Stimulated activated CD4-positive, alpha-beta T cell treated with anti-CD3 and anti-CD28 coated beads, Interleukin-2, amount 100 ng/mL, for 24 hours (primary cell): Measurements from ENCODE around the gene INPP5J.
"Not testable (repeated sequence)": the region's sequence is repeated elsewhere in the genome, so short reads cannot be mapped to it uniquely, and the experiment has no call there.

Experiments
- DNase-seq, 2 donors: peaks; one replicate each; pipeline ENCODE4 v3.0.0-alpha.2; 2020

The INPP5J gene

DNA sequence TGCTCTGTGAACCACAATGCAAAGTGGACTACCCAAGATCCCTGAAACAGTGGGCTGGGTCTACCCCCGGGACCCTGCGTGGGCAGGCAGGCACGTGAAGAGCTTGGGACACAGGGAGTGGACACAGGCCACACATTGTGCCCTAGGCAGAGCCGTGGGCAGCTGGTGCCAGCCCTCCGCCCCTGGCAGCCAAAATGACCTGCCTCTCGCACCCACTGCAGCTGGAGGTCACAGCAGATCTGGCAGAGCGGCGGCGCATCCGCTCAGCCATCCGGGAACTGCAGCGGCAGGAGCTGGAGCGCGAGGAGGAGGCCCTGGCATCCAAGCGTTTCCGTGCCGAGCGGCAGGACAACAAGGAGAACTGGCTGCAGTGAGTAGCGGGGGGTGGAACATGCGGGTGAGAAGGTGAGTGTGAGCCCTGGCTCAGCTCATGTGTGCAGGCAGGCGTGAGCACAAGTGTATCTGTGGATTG lies 35.0 kb upstream of the INPP5J start:
- DNase-seq, result no peak

DNA sequence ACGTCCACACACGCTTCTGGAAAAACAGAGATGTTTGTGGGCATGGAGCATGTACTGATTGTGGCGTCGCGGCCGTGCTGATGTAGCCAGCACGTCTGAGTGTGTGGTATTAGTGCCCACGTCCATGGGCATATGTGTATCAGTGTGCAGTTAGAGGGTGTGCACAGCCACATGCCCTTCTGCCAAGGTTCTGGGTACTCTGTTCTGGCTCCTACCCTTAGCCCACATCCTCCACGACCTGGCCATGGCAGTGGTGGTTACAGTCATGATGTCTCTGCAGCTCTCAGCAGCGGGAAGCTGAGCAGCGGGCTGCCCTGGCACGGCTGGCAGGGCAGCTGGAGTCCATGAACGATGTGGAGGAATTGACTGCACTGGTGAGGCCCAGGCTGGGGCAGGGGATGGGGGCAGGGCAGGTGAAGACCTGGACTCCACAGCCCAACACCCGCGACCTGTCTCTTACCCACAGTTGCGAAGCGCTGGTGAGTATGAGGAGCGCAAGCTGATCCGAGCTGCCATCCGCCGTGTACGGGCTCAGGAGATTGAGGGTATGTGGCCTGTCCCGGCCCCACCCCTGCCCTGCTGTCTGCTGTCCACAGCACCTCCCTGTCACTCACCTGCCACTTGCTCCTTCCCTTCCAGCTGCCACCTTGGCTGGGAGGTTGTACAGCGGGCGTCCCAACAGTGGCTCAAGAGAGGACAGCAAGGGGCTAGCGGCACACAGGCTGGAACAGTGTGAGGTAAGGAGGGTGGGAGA lies 34.4 kb upstream of the INPP5J start:
- DNase-seq, result no peak

DNA sequence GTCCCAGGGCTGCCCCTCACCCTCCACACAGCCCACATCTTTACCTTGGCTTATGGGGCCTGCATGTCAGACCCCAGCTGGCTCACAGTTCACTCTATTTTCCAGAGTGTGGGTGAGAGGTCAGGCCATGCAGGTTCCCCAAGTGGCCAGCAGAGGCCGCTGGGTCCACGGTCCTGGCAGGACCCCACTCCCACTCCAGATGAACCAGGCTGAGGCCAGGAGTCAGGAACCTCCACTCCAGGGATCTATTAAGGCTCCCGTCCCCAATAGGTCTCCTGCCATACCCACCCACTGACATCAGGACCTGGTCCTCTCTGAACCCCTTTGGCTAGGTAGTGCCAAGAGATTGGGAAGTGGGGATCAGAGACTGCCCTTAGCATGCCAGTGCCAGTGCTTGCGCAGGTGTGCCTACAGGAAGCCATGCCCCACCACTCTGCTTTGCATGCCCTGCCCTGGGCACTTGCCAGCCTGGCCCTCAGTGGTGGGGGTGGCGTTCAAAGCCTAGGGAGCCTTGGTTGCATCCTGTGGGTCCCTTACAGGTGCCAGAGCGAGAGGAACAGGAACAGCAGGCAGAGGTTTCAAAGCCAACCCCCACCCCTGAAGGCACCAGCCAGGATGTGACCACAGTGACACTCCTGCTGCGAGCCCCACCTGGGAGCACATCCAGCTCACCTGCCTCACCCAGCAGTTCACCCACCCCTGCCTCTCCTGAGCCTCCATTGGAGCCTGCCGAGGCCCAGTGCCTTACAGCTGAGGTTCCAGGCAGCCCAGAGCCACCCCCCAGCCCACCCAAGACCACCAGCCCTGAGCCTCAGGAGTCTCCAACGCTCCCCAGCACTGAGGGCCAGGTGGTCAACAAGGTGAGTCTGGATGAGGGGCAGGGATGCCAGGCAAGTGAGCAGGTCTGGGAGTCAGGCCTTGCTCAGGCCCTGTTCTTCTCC lies 33.3 kb upstream of the INPP5J start:
- DNase-seq, result peak; percentile 46 to 48

DNA sequence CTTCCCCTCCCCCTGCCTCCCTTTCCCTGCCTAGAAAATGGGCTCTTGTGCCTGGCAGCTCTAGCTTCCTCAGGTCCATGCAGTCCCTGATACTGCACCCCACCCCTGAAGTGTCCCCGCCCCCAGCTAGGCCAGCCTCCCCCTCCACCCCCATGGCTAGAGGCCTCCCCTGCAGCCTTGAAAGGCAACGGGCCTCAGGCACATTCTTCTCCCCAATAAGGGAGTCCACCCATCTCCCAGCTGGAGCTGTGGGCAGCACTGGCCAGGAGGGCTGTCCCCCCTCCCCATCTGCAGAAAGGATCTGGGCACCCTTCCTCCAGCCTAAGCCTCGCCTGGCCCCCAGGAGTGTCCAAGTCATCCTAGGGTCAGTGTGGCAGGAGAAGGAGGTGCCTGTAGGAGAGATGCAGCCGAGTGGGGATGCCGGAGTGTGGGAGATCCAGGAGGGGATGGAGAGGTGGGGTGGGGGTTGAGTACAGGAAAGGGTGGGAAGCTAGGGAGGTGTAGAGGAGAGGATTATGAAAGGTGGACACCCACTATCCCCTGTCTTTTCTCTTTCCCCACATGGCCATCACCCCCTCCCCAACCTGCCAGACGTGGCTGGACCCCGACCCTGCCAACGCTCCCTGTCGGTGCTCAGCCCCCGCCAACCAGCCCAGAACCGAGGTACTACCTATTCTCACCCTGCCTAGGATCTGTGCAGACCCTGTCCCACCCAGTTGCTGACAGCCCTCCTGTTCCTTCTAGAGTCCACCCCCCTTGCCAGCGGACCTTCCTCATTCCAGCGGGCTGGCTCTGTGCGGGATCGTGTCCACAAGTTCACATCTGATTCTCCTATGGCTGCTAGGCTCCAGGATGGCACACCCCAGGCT lies 32.3 kb upstream of the INPP5J start:
- no peak for DNase-seq

DNA sequence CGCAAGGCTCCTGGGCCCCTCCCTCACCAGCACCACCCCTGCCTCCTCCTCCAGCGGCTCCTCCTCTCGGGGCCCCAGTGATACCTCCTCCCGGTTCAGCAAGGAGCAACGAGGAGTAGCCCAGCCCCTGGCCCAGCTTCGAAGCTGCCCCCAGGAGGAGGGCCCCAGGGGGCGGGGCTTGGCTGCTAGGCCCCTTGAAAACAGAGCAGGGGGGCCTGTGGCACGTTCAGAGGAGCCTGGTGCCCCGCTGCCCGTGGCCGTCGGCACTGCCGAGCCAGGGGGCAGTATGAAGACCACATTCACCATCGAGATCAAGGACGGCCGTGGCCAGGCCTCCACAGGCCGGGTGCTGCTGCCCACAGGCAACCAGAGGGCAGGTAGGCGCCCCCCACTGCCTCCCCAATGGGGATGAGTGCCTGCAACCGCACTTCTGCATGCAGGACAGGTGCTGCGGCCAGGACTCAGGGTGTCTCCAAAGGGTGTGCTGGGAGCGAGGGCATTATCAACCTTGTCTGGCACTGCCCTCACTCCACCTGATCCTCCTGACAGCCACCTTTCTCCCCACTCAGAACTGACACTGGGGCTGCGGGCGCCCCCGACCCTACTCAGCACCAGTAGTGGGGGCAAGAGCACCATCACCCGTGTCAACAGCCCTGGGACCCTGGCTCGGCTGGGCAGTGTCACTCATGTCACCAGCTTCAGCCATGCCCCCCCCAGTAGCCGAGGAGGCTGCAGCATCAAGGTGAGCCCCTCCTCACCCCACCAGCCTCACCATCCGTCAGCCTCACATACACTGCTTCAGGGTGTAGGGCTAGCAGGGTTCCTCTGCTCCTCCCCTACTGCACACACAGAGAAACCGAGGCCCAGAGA lies 31.4 kb upstream of the INPP5J start:
- DNase-seq, result no peak

DNA sequence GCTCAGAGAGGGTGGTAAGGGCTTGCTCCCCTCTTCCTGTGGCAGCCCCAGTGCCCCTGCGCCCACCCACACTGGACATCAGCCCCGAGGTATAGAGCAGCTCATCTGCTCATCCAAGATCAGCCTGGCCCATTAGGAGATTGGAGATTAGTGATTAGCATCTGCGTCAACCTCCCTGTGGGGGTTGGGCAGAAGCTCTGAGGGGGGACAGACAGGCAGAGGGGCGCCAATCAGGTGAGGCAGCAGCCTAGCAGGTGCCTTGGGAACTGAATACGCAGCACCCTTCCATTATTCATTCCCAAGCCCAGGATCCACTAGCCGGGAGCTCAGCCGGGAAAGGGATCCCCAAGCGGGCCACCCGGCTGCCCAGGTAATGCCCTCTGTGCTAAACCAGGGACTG lies 30.6 kb upstream of the INPP5J start:
- no peak for DNase-seq

DNA sequence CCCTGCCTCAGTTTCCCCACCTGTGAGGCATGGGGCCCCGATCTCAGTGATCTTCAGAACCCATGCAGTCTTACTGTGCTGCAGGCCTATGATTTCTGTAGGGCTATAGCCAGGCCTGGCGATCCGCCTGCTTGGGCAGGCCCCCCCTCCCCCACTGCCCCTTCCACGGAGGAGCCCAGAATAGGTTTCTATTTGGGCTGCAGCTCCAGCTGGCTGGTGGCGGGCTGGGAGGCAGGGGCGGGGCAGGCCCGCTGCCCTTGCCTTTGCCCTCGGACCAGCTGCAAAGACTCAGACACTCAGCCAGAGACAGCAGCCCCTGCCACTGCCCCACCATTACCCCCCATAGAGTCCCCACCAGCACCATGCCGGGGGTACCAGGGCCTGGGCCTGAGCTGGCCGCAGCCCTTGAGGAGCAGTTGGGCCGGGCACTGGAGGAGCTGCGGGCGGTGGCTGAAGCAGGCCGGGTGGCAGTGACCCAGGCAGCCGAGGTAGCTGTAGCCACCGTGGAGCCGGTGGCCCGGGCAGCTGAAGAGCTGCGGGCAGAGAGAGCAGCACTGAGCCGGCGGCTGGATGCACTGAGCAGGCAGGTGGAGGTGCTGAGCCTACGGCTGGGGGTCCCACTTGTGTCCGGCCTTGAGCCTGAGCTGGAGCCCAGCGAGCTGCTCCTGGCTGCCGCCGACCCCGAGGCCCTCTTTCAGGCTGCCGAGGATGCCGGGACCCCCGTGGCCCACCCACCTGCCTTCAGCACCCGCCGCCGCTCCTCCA lies 29.5 kb upstream of the INPP5J start:
- DNase-seq, result no peak

DNA sequence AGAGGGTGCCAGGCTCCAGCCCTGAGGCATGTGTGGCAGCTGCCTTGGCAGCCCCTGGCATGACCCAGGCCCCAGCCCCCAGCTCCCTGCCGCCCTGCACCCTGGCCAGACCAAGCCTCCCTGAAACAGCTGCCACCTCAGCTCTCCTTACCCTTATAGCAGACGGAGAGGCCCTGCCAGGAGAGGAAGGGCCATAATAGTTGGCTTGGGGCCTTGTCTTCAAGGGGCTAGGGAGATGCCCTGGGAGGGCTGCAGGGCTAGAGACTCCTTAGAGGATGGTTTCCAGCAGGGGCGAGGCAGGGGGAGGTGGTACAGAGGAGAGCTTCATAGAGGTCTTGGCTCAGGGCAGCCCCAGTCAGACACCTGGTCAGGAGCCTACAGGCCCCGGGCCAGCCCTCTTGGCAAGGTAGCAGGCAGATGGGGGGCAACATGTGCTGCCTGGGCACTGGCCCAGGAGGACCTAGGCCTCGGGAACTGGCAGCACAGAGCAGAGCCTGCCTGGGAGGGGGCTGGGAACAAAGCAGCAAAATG lies 28.7 kb upstream of the INPP5J start:
- no peak for DNase-seq

DNA sequence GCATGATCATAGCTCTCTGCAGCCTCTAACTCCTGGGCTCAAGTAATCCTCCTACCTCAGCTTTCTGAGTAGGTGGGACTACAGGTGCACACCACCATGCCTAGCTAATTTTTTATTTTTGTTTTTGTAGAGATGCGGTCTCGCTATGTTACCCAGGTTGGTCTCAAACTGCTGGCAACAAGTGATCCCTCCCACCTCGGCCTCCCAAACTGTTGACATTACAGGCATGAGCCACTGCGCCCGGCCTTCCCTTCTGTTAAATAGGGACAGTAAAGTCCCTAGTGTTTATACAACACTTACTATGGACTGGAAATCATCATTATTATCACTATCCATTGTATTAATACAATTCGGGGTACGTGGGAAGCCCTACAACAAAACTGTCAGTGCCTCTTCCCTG lies 28.0 kb upstream of the INPP5J start:
- no peak for DNase-seq

DNA sequence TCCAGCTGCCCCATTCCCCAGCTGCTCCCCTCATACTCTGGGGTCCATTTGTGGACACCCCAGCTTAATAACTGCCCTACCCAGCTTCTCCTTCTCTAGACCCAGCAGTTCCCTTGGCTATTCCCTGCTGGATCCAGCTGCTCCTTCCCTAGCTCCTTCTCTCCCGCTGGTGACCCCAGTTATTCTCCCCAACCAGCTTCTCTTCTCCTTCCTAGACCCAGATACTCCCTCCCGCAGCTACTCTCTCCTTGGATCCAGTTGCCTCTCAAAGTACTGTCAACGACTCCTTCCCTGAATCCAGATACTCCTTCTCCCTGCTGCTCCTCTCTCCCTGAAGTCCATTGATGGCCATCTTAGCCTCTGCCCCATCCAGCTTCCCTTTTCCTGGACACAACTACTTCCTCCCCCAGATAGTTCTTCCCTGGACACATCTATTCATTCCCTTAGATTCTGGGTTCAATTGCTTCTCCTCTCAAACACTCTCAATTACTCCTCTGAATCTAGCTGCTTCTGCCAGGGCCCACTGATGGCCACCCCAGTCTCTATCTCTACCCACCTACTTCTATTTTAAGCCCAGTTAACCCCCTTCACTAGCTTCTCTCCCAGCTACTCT lies 27.0 kb upstream of the INPP5J start:
- no peak for DNase-seq

DNA sequence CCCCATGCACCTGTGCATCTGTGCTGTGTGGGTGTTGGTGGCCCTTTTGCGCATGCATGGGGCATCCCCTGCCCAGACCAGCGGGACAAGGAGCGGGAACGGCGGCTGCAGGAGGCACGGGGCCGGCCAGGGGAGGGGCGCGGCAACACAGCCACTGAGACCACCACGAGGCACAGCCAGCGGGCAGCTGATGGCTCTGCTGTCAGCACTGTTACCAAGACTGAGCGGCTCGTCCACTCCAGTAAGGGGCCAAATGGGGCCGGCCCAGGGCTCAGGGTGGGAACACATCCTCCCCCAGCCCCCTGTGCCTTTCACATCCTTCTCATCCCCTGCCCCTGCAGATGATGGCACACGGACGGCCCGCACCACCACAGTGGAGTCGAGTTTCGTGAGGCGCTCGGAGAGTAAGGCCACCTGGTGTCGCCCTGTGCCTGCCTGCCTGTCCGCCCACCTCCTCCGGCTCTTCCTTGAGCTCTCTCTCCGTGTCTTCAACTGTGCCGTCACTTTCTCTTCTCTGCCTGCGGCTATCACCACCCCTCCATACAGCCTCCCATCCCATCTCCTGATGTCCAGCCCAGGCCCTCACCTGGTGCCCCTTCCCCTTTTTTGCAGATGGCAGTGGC lies 26.0 kb upstream of the INPP5J start:
- no peak for DNase-seq

DNA sequence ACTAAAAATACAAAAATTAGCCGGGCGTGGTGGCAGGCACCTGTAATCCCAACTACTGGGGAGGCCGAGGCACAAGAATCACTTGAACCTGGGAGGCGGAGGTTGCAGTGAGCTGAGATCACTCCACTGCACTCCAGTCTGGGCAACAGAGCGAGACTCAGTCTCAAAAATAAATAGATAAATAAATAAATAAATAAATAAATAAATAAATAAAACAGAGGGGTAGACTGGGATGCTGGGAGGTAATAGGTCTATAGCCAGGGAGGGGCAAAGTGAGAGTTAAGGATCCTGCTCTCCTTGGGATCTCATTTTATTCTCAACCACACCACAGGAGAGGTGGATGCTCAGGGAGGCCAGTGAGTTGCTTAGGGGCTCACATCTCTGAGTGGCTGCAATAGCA lies 25.2 kb upstream of the INPP5J start:
- DNase-seq, result not testable (repeated sequence)

DNA sequence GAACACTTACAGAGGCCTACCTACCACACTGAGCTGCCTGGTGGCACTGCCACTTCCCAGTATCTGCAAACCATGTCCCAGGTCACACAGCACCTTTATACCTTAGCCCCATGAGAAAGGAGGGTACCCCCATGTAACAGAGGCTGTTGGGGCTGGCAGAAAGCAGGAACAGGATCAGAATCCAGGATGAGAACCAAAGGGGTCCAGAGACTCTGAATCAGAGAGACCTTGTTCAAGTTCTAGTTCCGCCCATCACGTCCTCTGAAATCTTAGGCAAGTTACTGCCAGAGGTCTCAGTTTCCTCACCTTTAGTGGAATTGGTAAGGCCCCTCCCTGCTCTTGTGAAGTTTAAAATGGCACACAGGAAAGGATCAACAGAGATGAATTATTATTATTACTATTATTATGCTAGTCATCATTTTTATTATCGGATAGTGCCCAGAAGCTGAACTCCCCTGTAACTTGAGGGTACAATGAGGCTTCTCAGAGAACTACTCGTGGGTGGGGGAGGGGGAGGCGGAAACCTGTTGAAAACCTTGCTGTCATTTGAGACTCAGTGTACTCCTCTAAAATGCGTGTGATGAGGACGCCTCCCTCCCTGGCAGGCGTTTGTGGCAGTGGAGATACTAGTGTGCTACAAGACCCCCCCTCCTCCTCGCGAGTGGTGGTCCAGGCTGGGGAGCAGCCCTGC lies 24.7 kb upstream of the INPP5J start:
- DNase-seq, result no peak

DNA sequence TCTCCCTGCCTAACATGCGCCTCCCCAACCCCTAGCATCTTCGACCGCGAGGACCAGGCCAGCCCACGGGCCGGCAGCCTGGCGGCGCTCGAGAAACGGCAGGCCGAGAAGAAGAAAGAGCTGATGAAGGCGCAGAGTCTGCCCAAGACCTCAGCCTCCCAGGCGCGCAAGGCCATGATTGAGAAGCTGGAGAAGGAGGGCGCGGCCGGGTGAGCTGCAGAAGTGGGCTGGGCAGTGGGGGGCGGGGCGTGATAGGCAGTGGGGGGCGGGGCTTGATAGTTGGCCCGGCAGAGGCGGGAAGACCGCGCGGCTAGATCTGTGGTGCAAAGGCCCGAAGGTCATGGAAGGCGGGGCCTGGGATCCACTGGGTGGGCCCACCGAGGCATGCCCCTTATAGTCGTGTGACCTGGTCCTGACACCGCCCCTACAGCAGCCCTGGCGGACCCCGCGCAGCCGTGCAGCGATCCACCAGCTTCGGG lies 24.1 kb upstream of the INPP5J start:
- DNase-seq, result no peak

DNA sequence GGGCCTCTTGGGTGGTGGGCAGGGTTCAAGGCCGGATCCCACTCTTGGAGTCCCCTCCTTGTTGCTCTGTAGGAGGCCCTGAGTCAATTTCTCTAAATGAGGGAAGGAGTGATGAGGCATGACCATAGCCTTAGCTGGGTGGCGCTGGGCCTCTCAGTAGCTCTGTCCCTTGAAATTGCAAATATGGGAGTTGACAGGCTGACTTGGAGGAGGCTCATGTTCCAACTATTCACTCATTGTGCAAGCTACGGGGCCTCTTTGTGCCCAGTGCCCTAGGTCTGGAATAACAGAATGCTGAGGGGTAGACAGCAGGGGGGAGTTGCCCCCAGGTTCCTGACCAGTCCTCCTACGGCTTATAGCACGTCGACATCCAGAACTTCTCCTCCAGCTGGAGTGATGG lies 23.4 kb upstream of the INPP5J start:
- no peak for DNase-seq

DNA sequence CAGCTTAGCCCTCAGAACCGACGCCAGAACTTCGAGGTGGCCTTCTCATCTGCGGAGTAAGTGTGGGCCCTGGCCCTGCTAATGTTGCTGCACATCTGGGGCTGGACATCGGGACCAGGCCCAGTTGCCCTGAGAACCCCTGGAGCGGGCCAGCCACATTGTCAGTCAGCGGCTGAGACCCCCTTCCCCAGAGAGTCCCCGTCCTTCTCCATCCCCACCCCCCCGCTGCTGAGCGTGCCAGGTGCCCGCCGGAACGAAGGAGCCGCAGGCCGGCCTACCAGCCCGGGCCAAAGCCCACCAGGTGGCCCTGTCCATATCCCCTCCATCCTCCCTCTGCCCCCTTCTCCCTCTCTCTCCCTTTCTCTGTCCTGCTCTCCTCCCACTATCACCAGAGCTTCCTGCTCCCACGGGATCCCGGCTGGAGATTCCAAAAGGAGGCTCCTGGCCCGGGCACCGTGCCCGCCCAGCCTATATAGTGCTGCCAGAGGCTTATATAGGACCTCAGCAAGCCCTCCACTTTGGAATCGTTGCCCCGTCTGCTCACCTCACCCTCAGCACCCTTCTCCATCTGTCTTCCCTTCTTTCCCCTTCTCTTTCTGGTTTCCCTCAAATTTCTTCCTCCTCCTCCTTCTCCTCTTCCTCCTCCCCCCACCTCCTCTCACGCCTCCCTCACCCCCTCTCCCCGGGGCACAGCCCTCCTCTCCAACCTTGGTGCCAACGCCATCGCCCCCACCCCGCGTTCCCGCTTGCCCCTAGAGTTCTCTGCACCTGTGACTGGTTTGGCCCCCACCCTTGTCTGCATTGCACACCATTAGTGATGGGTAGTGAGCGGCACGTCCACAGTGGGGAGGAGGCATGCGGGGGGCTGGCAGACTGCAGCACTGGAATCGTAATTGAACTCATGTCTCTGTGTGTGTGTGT lies 22.7 kb upstream of the INPP5J start:
- no peak for DNase-seq

DNA sequence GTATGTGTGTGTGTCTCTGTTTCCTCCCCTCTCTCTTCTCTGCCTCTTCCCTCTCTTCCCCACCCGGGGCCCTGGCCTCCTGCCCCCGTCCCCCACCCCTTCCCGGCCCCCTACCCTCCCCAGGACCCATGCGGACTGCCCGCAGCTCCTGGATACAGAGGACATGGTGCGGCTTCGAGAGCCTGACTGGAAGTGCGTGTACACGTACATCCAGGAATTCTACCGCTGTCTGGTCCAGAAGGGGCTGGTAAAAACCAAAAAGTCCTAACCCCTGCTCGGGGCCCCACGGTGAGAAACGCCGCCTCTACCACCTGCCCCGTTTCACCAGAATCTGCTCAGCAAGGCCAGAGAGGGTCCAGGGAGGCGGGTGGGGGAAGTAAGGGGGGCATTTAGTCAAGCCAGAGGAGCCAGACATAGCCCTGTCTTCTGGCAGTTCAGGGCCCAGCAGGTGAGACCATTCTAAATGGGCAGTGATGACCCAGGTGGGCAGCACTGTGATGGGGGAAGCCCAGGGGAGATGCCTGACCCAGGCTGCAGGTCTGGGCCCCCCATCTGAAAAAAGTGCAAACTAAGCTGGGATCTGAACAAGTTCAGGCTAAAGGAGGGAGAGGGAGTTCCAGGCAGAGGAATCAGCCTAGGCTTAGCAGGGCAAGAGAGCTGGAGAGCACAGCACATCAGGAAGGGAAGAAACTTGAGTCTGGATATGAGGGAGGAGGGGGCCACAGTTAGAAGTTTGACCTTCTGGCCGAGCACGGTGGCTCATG lies 21.8 kb upstream of the INPP5J start:
- no peak for DNase-seq
